Measurements from ENCODE around the gene GHR.

GRCh38 chr5:42770003-42770402 lies 346.8 kb downstream of the GHR start:
- TF ChIP-seq CTCF (conservative IDR thresholded peaks at IDR 0.05; ENCODE audit: low read length) (no peak), EZH2phosphoT487 (IDR thresholded peaks at IDR 0.05; ENCODE audit: borderline replicate concordance, low read depth, low read length) (no peak)
